COLO829 (cell line): Measurements from ENCODE around the gene LRP1B.

Experiments
- DNase-seq: peaks from one replicate; pipeline ENCODE4 v3.0.0; 2012; ENCODE audit warnings: low spot score

LRP1B gene

GRCh38 chr2:141957321-141957720 lies 173.5 kb downstream of the LRP1B start:
- DNase-seq = no peak

- no peak for DNase-seq
These were observed 183.3 kb downstream of the LRP1B start for GRCh38 chr2:141947396-141948114.

- DNase-seq = no peak
These were observed 184.8 kb downstream of the LRP1B start for GRCh38 chr2:141946016-141946415.

GRCh38 chr2:141943918-141944317 lies 186.9 kb downstream of the LRP1B start:
- no peak for DNase-seq

GRCh38 chr2:141942006-141942789 lies 188.6 kb downstream of the LRP1B start:
- DNase-seq = no peak

GRCh38 chr2:141941210-141941714 lies 189.6 kb downstream of the LRP1B start:
- no peak for DNase-seq

- no peak for DNase-seq
These were observed 190.1 kb downstream of the LRP1B start for GRCh38 chr2:141940709-141941108.

- DNase-seq = no peak
These were observed 197.6 kb downstream of the LRP1B start for GRCh38 chr2:141933226-141933625.

GRCh38 chr2:141932261-141932660 lies 198.6 kb downstream of the LRP1B start:
- DNase-seq = no peak

GRCh38 chr2:141931797-141932196 lies 199.0 kb downstream of the LRP1B start:
- no peak for DNase-seq

GRCh38 chr2:141930803-141931202 lies 200.0 kb downstream of the LRP1B start:
- no peak for DNase-seq

- no peak for DNase-seq
These were observed 201.2 kb downstream of the LRP1B start for GRCh38 chr2:141929331-141930252.

GRCh38 chr2:141928476-141928875 lies 202.3 kb downstream of the LRP1B start:
- DNase-seq = no peak

- DNase-seq = no peak
These were observed 203.3 kb downstream of the LRP1B start for GRCh38 chr2:141927536-141927935.

- no peak for DNase-seq
These were observed 205.3 kb downstream of the LRP1B start for GRCh38 chr2:141925511-141925910.

GRCh38 chr2:141923657-141924056 lies 207.2 kb downstream of the LRP1B start:
- no peak for DNase-seq

- no peak for DNase-seq
These were observed 219.2 kb downstream of the LRP1B start for GRCh38 chr2:141911485-141912066.

GRCh38 chr2:141906678-141907077 lies 224.1 kb downstream of the LRP1B start:
- DNase-seq = no peak

- DNase-seq = no peak
These were observed 230.0 kb downstream of the LRP1B start for GRCh38 chr2:141900826-141901225.

- no peak for DNase-seq
These were observed 231.1 kb downstream of the LRP1B start for GRCh38 chr2:141899740-141900139.

GRCh38 chr2:141889788-141890187 lies 241.0 kb downstream of the LRP1B start:
- DNase-seq = no peak
